Activated naive CD8-positive, alpha-beta T cell treated with anti-CD3 and anti-CD28 coated beads, Interleukin-2, amount 10 ng/mL, durations not matched to agents 7 days and 5 days (primary cell): ENCODE measurements around the gene AQP12B. TPM values are rescaled to one million over a fixed set of nuclear protein-coding genes. Genes with fewer than 3 reads are reported as not detected.
"Not testable (repeated sequence)": the region's sequence is repeated elsewhere in the genome, so short reads cannot be mapped to it uniquely, and the experiment has no call there.

Experiments used
- ATAC-seq: fragments of 150-1000 bp; cut with Tn5 transposase; one replicate; pipeline ENCODE4 v1.10.0; 2021; ENCODE audit warnings: low read depth, moderate library complexity
- POLR2A ChIA-PET: fragments of 350-600 bp; sonication (Branson Sonifier 250); formaldehyde crosslinking; loops from one replicate; lab custom pipeline; 2021; ENCODE audit warnings: antibody characterized with exemption; lab: Charles Lee
- DNase-seq: peaks from one replicate; pipeline ENCODE4 v3.0.0; 2021
- H3K27ac Mint-ChIP-seq: one replicate; pipeline ENCODE4 v1.8.0; 2022; ENCODE audit warnings: mild to moderate bottlenecking, mixed read lengths
- H3K27me3 Mint-ChIP-seq: one replicate; pipeline ENCODE4 v1.8.0; 2022; ENCODE audit warnings: mild to moderate bottlenecking, moderate library complexity, mixed read lengths
- H3K36me3 Mint-ChIP-seq: one replicate; pipeline ENCODE4 v1.8.0; 2021; ENCODE audit warnings: mild to moderate bottlenecking, mixed read lengths
- H3K4me1 Mint-ChIP-seq: one replicate; pipeline ENCODE4 v1.8.0; 2021; ENCODE audit warnings: mixed read lengths
- H3K4me3 Mint-ChIP-seq: one replicate; pipeline ENCODE4 v1.8.0; 2022; ENCODE audit warnings: mild to moderate bottlenecking, moderate library complexity, mixed read lengths
- H3K9me3 Mint-ChIP-seq: one replicate; pipeline ENCODE4 v1.8.0; 2021; ENCODE audit warnings: mixed read lengths
- total RNA-seq, 2 experiments: library from RNA; stranded (reverse); gene quantifications; one replicate each; pipeline ENCODE4 v1.2.3, GENCODE V29; 2021

Gene AQP12B
- total RNA-seq, 2 experiments from 2014 or later, result not detected

- ATAC-seq, POLR2A ChIA-PET, H3K4me3 Mint-ChIP-seq, H3K36me3 Mint-ChIP-seq, DNase-seq, H3K27ac Mint-ChIP-seq, H3K4me1 Mint-ChIP-seq, H3K9me3 Mint-ChIP-seq: not testable (repeated sequence)
- H3K27me3 Mint-ChIP-seq, result peaks cover 37% of the 10 kb centered on the region
Observed at GRCh38 chr2:240674461-240675184, 8.1 kb downstream of the AQP12B start.

- no peak overlapping the region for H3K4me3 Mint-ChIP-seq
- ATAC-seq (no peak), DNase-seq (no peak)
- POLR2A ChIA-PET, result no interaction called here
- H3K9me3 Mint-ChIP-seq, result no peaks in the 10 kb centered on the region
- H3K4me1 Mint-ChIP-seq, result peaks cover 2% of the 10 kb centered on the region
- H3K27me3 Mint-ChIP-seq, result peaks cover 50% of the 10 kb centered on the region
- no peak overlapping the region for H3K27ac Mint-ChIP-seq
- H3K36me3 Mint-ChIP-seq, result no peaks in the 10 kb centered on the region
Observed at GRCh38 chr2:240672701-240673190, 9.9 kb downstream of the AQP12B start.

- peaks cover 55% of the 10 kb centered on the region for H3K27me3 Mint-ChIP-seq
- H3K4me1 Mint-ChIP-seq, result peaks cover 2% of the 10 kb centered on the region
- ATAC-seq (no peak), DNase-seq (no peak)
- POLR2A ChIA-PET, result no interaction called here
- H3K9me3 Mint-ChIP-seq, result no peaks in the 10 kb centered on the region
- H3K4me3 Mint-ChIP-seq, result no peak overlapping the region
- H3K36me3 Mint-ChIP-seq, result no peaks in the 10 kb centered on the region
- no peak overlapping the region for H3K27ac Mint-ChIP-seq
Observed at GRCh38 chr2:240672076-240672700, 10.5 kb downstream of the AQP12B start.

- POLR2A ChIA-PET, result no interaction called here
- H3K27me3 Mint-ChIP-seq, result peaks cover 67% of the 10 kb centered on the region
Observed at GRCh38 chr2:240670950-240671349, 11.7 kb downstream of the AQP12B start.

GRCh38 chr2:240670402-240670801 is 12.3 kb downstream of the AQP12B start:
- H3K4me3 Mint-ChIP-seq, result no peak overlapping the region
- ATAC-seq (no peak), DNase-seq (no peak)
- H3K27ac Mint-ChIP-seq, result no peak overlapping the region
- peaks cover 72% of the 10 kb centered on the region for H3K27me3 Mint-ChIP-seq
- H3K36me3 Mint-ChIP-seq, result no peaks in the 10 kb centered on the region
- H3K9me3 Mint-ChIP-seq, result no peaks in the 10 kb centered on the region
- H3K4me1 Mint-ChIP-seq, result peaks cover 2% of the 10 kb centered on the region
- POLR2A ChIA-PET, result no interaction called here

More at GRCh38 chr2:240670950-240671349, 11.7 kb downstream of the AQP12B start:
- Mint-ChIP-seq H3K4me3 (no peak overlapping the region), H3K9me3 (no peaks in the 10 kb centered on the region), H3K27ac (no peak overlapping the region), H3K36me3 (no peaks in the 10 kb centered on the region), H3K4me1 (peaks cover 2% of the 10 kb centered on the region)
- ATAC-seq (no peak), DNase-seq (no peak)

GRCh38 chr2:240664622-240665021 is 18.1 kb downstream of the AQP12B start:
- DNase-seq, result no peak

GRCh38 chr2:240663546-240664190 is 19.0 kb downstream of the AQP12B start:
- no peak overlapping the region for H3K4me3 Mint-ChIP-seq
- peaks cover 78% of the 10 kb centered on the region for H3K27me3 Mint-ChIP-seq
- H3K9me3 Mint-ChIP-seq, result peaks cover 1% of the 10 kb centered on the region
- H3K36me3 Mint-ChIP-seq, result no peaks in the 10 kb centered on the region
- H3K4me1 Mint-ChIP-seq, result no peaks in the 10 kb centered on the region
- H3K27ac Mint-ChIP-seq, result no peak overlapping the region
- DNase-seq (no peak), ATAC-seq (no peak)
- POLR2A ChIA-PET, result no interaction called here

More at GRCh38 chr2:240664622-240665021, 18.1 kb downstream of the AQP12B start:
- H3K27me3 Mint-ChIP-seq, result peaks cover 72% of the 10 kb centered on the region
- no peak overlapping the region for H3K27ac Mint-ChIP-seq
- H3K4me3 Mint-ChIP-seq, result no peak overlapping the region
- ATAC-seq, result no peak
- POLR2A ChIA-PET, result no interaction called here
- peaks cover 1% of the 10 kb centered on the region for H3K9me3 Mint-ChIP-seq
- no peaks in the 10 kb centered on the region for H3K36me3 Mint-ChIP-seq
- H3K4me1 Mint-ChIP-seq, result no peaks in the 10 kb centered on the region

- H3K27ac Mint-ChIP-seq, result no peak overlapping the region
- POLR2A ChIA-PET, result no interaction called here
- peaks cover 74% of the 10 kb centered on the region for H3K27me3 Mint-ChIP-seq
Observed at GRCh38 chr2:240662681-240663080, 20.0 kb downstream of the AQP12B start.

GRCh38 chr2:240659883-240660282 is 22.8 kb downstream of the AQP12B start:
- H3K27ac Mint-ChIP-seq, H3K4me3 Mint-ChIP-seq, POLR2A ChIA-PET, DNase-seq, ATAC-seq, H3K9me3 Mint-ChIP-seq, H3K4me1 Mint-ChIP-seq, H3K36me3 Mint-ChIP-seq: not testable (repeated sequence)
- peaks cover 65% of the 10 kb centered on the region for H3K27me3 Mint-ChIP-seq

More at GRCh38 chr2:240662681-240663080, 20.0 kb downstream of the AQP12B start:
- Mint-ChIP-seq H3K36me3 (no peaks in the 10 kb centered on the region), H3K9me3 (peaks cover 1% of the 10 kb centered on the region), H3K4me3 (no peak overlapping the region), H3K4me1 (no peaks in the 10 kb centered on the region)
- ATAC-seq (no peak), DNase-seq (no peak)

- no peaks in the 10 kb centered on the region for H3K36me3 Mint-ChIP-seq
- peaks cover 58% of the 10 kb centered on the region for H3K27me3 Mint-ChIP-seq
- no peak overlapping the region for H3K27ac Mint-ChIP-seq
Observed at GRCh38 chr2:240655931-240656886, 26.5 kb downstream of the AQP12B start.

GRCh38 chr2:240651185-240651584 is 31.5 kb downstream of the AQP12B start:
- Mint-ChIP-seq H3K27ac (no peak overlapping the region), H3K27me3 (peaks cover 46% of the 10 kb centered on the region), H3K4me1 (peaks cover 7% of the 10 kb centered on the region), H3K36me3 (no peaks in the 10 kb centered on the region), H3K9me3 (peaks cover 4% of the 10 kb centered on the region), H3K4me3 (no peak overlapping the region)
- POLR2A ChIA-PET, result no interaction called here
- DNase-seq (no peak), ATAC-seq (no peak)

More at GRCh38 chr2:240655931-240656886, 26.5 kb downstream of the AQP12B start:
- peaks cover 10% of the 10 kb centered on the region for H3K4me1 Mint-ChIP-seq
- no peak for DNase-seq
- POLR2A ChIA-PET, result interaction anchor here (1.0 to 1.4 kb wide), 3 partner anchors 35 to 91 kb away, joined by 3 to 4 read pairs (median 3); partner anchors contain the start of gene CAPN10
- H3K4me3 Mint-ChIP-seq, result no peak overlapping the region
- H3K9me3 Mint-ChIP-seq, result no peaks in the 10 kb centered on the region
- ATAC-seq, result peak; percentile 85

- H3K27ac Mint-ChIP-seq, result no peak overlapping the region
- ATAC-seq (no peak), DNase-seq (no peak)
- POLR2A ChIA-PET, result no interaction called here
- no peak overlapping the region for H3K4me3 Mint-ChIP-seq
- H3K36me3 Mint-ChIP-seq, result no peaks in the 10 kb centered on the region
- peaks cover 44% of the 10 kb centered on the region for H3K27me3 Mint-ChIP-seq
- H3K9me3 Mint-ChIP-seq, result peaks cover 4% of the 10 kb centered on the region
- peaks cover 8% of the 10 kb centered on the region for H3K4me1 Mint-ChIP-seq
Observed at GRCh38 chr2:240650254-240650965, 32.3 kb downstream of the AQP12B start.
